BJ (cell line): Measurements from ENCODE around the gene ALKBH4. TPM values are rescaled to one million over a fixed set of nuclear protein-coding genes. Genes with fewer than 3 reads are reported as not detected.
"Not testable (repeated sequence)": the region's sequence is repeated elsewhere in the genome, so short reads cannot be mapped to it uniquely, and the experiment has no call there.

Source experiments
- CTCF ChIA-PET: fragments of 350-600 bp; formaldehyde crosslinking; extraction: SDS; loops from one replicate; lab custom pipeline; 2021; ENCODE audit warnings: antibody characterized with exemption, inconsistent platforms; lab: Yijun Ruan, JAX
- POLR2A ChIA-PET: fragments of 300-600 bp; sonication (Branson Sonifier 250); formaldehyde crosslinking; extraction: SDS; loops from one replicate; lab custom pipeline; 2021; ENCODE audit warnings: antibody characterized with exemption; lab: Charles Lee
- DNase-seq: peaks from one replicate; pipeline ENCODE4 v3.0.0-alpha.2; 2011; ENCODE audit warnings: low read depth
- H3K27me3 ChIP-seq: 2 replicates; pipeline ENCODE4 v1.6.0; 2011; ENCODE audit warnings: low read length; ENCODE audit not compliant: control insufficient read depth, insufficient read depth
- H3K36me3 ChIP-seq: 2 replicates; pipeline ENCODE4 v1.5.1; 2011; ENCODE audit warnings: low read length; ENCODE audit not compliant: control insufficient read depth, insufficient read depth
- H3K4me3 ChIP-seq: 2 replicates; pipeline ENCODE4 v1.5.1; 2011; ENCODE audit warnings: low read depth, mild to moderate bottlenecking, control low read depth, low read length
- CTCF ChIP-seq: IDR thresholded peaks from 2 replicates; pipeline ENCODE4 v1.5.1; 2011; ENCODE audit warnings: low read depth, mild to moderate bottlenecking, control low read depth, inconsistent platforms, low read length, moderate library complexity; ENCODE audit not compliant: insufficient read depth
- polyA plus RNA-seq: library from polyadenylated mRNA; depleted of rRNA; stranded (reverse); fragments of >200 nt; gene quantifications from 2 replicates; pipeline ENCODE4 v1.2.3, GENCODE V29; 2011

Gene ALKBH4
- polyA plus RNA-seq, 1 experiment, result 5.9 TPM

- POLR2A ChIA-PET, CTCF ChIA-PET, H3K36me3 ChIP-seq, H3K4me3 ChIP-seq, DNase-seq, H3K27me3 ChIP-seq: not testable (repeated sequence)
Observed at GRCh38 chr7:102474116-102474515, 9.5 kb upstream of the ALKBH4 start.

- no peak for DNase-seq
- ChIA-PET CTCF (no interaction called here), POLR2A (no interaction called here)
- no peak for TF ChIP-seq CTCF
- Histone ChIP-seq H3K27me3 (no peaks in the 10 kb centered on the region), H3K4me3 (no peak overlapping the region), H3K36me3 (peaks cover 12% of the 10 kb centered on the region)
Observed at GRCh38 chr7:102473271-102473991, 8.8 kb upstream of the ALKBH4 start.

GRCh38 chr7:102472126-102473041 lies 7.7 kb upstream of the ALKBH4 start:
- Histone ChIP-seq H3K36me3 (peaks cover 16% of the 10 kb centered on the region), H3K27me3 (no peaks in the 10 kb centered on the region), H3K4me3 (no peak overlapping the region)
- no peak for DNase-seq
- ChIA-PET CTCF (no interaction called here), POLR2A (no interaction called here)
- TF ChIP-seq CTCF, result no peak

- no peak for TF ChIP-seq CTCF
- DNase-seq, result no peak
- Histone ChIP-seq H3K4me3 (no peak overlapping the region), H3K27me3 (no peaks in the 10 kb centered on the region), H3K36me3 (peaks cover 16% of the 10 kb centered on the region)
- ChIA-PET CTCF (interaction anchor here (0.6 kb wide), 1 partner anchor 20 kb away, joined by 3 read pairs; no protein-coding TSS in a partner anchor), POLR2A (no interaction called here)
Observed at GRCh38 chr7:102471791-102472125, 7.1 kb upstream of the ALKBH4 start.

- Histone ChIP-seq H3K36me3 (peaks cover 16% of the 10 kb centered on the region), H3K4me3 (no peak overlapping the region), H3K27me3 (no peaks in the 10 kb centered on the region)
- ChIA-PET POLR2A (no interaction called here), CTCF (no interaction called here)
- no peak for TF ChIP-seq CTCF
- no peak for DNase-seq
Observed at GRCh38 chr7:102469972-102470825, 5.5 kb upstream of the ALKBH4 start.
